ENCODE data around the gene SEMG2.

- no peak for TF ChIP-seq ZNF839 (CRISPR knock-in tag; IDR thresholded peaks at IDR 0.05; ENCODE audit: borderline replicate concordance)
- no peak for TF ChIP-seq POLR2A (IDR thresholded peaks at IDR 0.05; ENCODE audit: insufficient read depth in 1 of 2, low read depth in 2 of 2, low read length in 2 of 2)
- TF ChIP-seq, protein P1, sequence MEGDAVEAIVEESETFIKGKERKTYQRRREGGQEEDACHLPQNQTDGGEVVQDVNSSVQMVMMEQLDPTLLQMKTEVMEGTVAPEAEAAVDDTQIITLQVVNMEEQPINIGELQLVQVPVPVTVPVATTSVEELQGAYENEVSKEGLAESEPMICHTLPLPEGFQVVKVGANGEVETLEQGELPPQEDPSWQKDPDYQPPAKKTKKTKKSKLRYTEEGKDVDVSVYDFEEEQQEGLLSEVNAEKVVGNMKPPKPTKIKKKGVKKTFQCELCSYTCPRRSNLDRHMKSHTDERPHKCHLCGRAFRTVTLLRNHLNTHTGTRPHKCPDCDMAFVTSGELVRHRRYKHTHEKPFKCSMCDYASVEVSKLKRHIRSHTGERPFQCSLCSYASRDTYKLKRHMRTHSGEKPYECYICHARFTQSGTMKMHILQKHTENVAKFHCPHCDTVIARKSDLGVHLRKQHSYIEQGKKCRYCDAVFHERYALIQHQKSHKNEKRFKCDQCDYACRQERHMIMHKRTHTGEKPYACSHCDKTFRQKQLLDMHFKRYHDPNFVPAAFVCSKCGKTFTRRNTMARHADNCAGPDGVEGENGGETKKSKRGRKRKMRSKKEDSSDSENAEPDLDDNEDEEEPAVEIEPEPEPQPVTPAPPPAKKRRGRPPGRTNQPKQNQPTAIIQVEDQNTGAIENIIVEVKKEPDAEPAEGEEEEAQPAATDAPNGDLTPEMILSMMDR (CRISPR knock-in tag; IDR thresholded peaks at IDR 0.05) = no peak
- TF ChIP-seq, protein P2, sequence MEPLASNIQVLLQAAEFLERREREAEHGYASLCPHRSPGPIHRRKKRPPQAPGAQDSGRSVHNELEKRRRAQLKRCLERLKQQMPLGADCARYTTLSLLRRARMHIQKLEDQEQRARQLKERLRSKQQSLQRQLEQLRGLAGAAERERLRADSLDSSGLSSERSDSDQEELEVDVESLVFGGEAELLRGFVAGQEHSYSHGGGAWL (CRISPR knock-in tag; IDR thresholded peaks at IDR 0.05) = no peak
- no peak for TF ChIP-seq ZNF777 (CRISPR knock-in tag; IDR thresholded peaks at IDR 0.05)
Measured at GRCh38 chr20:45253261-45253660, 32.1 kb downstream of the SEMG2 start.
